CD14-positive monocyte (primary cell): Measurements from ENCODE around the gene MAST4. TPM values are rescaled to one million over a fixed set of nuclear protein-coding genes. Genes with fewer than 3 reads are reported as not detected.

Experiments used
- DNase-seq, 3 donors: peaks; one replicate each; pipeline ENCODE4 v3.0.0-alpha.2; 2011 to 2022
- H2AFZ ChIP-seq: 2 replicates; pipeline ENCODE4 v1.6.0; 2012; ENCODE audit warnings: mild to moderate bottlenecking, low read depth, low read length, inconsistent platforms; ENCODE audit not compliant: insufficient read depth, poor library complexity, severe bottlenecking
- H3K27ac ChIP-seq, 2 donors: 1 replicate in 1 of 2; 2 replicates in 1 of 2; pipeline ENCODE4 v1.5.1; 2012 to 2013; ENCODE audit warnings: low read length in 2 of 2, control low read depth in 1 of 2, inconsistent platforms in 1 of 2, low read depth in 1 of 2, mild to moderate bottlenecking in 1 of 2
- H3K27me3 ChIP-seq, 2 donors: one replicate each; pipeline versions ENCODE4 v1.6.0 to v1.6.1; 2011 to 2013; ENCODE audit warnings: low read length in 2 of 2; ENCODE audit not compliant: control insufficient read depth in 2 of 2, insufficient read depth in 2 of 2
- H3K36me3 ChIP-seq, 2 donors: replicated peaks in 1 of 2; 1 replicate in 1 of 2; 2 replicates in 1 of 2; pipeline versions ENCODE4 v1.5.1 to v1.6.1; 2012 to 2013; ENCODE audit warnings: low read length in 2 of 2, control low read depth in 1 of 2, inconsistent platforms in 1 of 2, mild to moderate bottlenecking in 1 of 2; ENCODE audit not compliant: insufficient read depth in 2 of 2, control insufficient read depth in 1 of 2
- H3K4me1 ChIP-seq, 2 donors: 1 replicate in 1 of 2; 2 replicates in 1 of 2; pipeline versions ENCODE4 v1.5.1 to v1.6.1; 2012 to 2013; ENCODE audit warnings: low read length in 2 of 2, control low read depth in 1 of 2, inconsistent platforms in 1 of 2, mild to moderate bottlenecking in 1 of 2, moderate library complexity in 1 of 2; ENCODE audit not compliant: insufficient read depth in 2 of 2, control insufficient read depth in 1 of 2
- H3K4me2 ChIP-seq: replicated peaks from 2 replicates; pipeline ENCODE3; 2012; ENCODE audit warnings: low read length, moderate library complexity, mild to moderate bottlenecking; ENCODE audit not compliant: poor library complexity, severe bottlenecking; ENCODE audit errors: extremely low read depth
- H3K4me3 ChIP-seq, 3 experiments: fragments of 200-600 bp in 1 of 3; sonication (generic) in 1 of 3; replicated peaks in 1 of 3; 1 replicate in 2 of 3; 2 replicates in 1 of 3; pipeline ENCODE4 v1.5.1; 2011 to 2013; ENCODE audit warnings: low read length in 3 of 3, mild to moderate bottlenecking in 3 of 3, control low read depth in 2 of 3, low read depth in 2 of 3, inconsistent platforms in 1 of 3, moderate library complexity in 1 of 3
- H3K79me2 ChIP-seq: 2 replicates; pipeline ENCODE4 v1.6.0; 2012; ENCODE audit warnings: mild to moderate bottlenecking, control low read depth, inconsistent platforms, low read length, moderate library complexity; ENCODE audit not compliant: insufficient read depth
- H3K9ac ChIP-seq: 2 replicates; pipeline ENCODE4 v1.6.0; 2017; ENCODE audit warnings: low read length, mild to moderate bottlenecking; ENCODE audit not compliant: insufficient read depth, poor library complexity, severe bottlenecking
- H3K9me3 ChIP-seq, 2 donors: replicated peaks in 1 of 2; 1 replicate in 1 of 2; 2 replicates in 1 of 2; pipeline versions ENCODE4 v1.5.1 to v1.6.1; 2012 to 2013; ENCODE audit warnings: low read length in 2 of 2, control low read depth in 1 of 2; ENCODE audit not compliant: control insufficient read depth in 1 of 2, insufficient read depth in 1 of 2
- H4K20me1 ChIP-seq: 2 replicates; pipeline ENCODE4 v1.6.0; 2012; ENCODE audit warnings: mild to moderate bottlenecking, low read length, control low read depth, moderate library complexity; ENCODE audit not compliant: insufficient read depth
- H3K27ac Mint-ChIP-seq, 7 donors: one replicate each; pipeline ENCODE4 v1.8.0; 2020; ENCODE audit warnings: mild to moderate bottlenecking in 7 of 7, mixed read lengths in 7 of 7, moderate library complexity in 6 of 7, inconsistent platforms in 2 of 7
- H3K27me3 Mint-ChIP-seq, 3 donors: one replicate each; pipeline ENCODE4 v1.8.0; 2021 to 2022; ENCODE audit warnings: low read depth in 3 of 3, mild to moderate bottlenecking in 3 of 3, mixed read lengths in 3 of 3, moderate library complexity in 3 of 3, inconsistent platforms in 1 of 3
- H3K36me3 Mint-ChIP-seq, 2 donors: one replicate each; pipeline ENCODE4 v1.8.0; 2020; ENCODE audit warnings: mixed read lengths in 2 of 2, inconsistent platforms in 1 of 2, mild to moderate bottlenecking in 1 of 2
- H3K4me1 Mint-ChIP-seq: one replicate; pipeline ENCODE4 v1.8.0; 2020; ENCODE audit warnings: mild to moderate bottlenecking, mixed read lengths
- H3K4me3 Mint-ChIP-seq, 2 donors: one replicate each; pipeline ENCODE4 v1.8.0; 2020; ENCODE audit warnings: mild to moderate bottlenecking in 2 of 2, mixed read lengths in 2 of 2, moderate library complexity in 1 of 2
- H3K9me3 Mint-ChIP-seq, 7 donors: one replicate each; pipeline ENCODE4 v1.8.0; 2020 to 2022; ENCODE audit warnings: mixed read lengths in 7 of 7, mild to moderate bottlenecking in 6 of 7, moderate library complexity in 6 of 7, inconsistent platforms in 2 of 7
- CTCF ChIP-seq: fragments of 200-600 bp; IDR thresholded peaks from one replicate; pipeline ENCODE4 v1.8.0; 2022; ENCODE audit warnings: antibody characterized with exemption, mild to moderate bottlenecking
- WGBS: methylation state at CpG from one replicate; pipeline ENCODE4 v1.1.5; 2013; ENCODE audit warnings: missing lambda C conversion rate; ENCODE audit not compliant: insufficient coverage; 5-methylcytosine and 5-hydroxymethylcytosine counted together
- intact Hi-C, 2 donors: fragments of 100-400 bp; cut with micrococcal nuclease; formaldehyde crosslinking; loops; one replicate each; pipeline versions ENCODE4 v1.15.0 to v1.15.1; 2023
- polyA plus RNA-seq, 3 donors: library from polyadenylated mRNA; depleted of rRNA in 1 of 3; unstranded in 2 of 3; stranded (reverse) in 1 of 3; fragments of 300-500 nt in 2 of 3; fragments of >200 nt in 1 of 3; fragmentation: Illumina TruSeq in 2 of 3; gene quantifications; 1 replicate in 2 of 3; 2 replicates in 1 of 3; pipeline ENCODE4 v1.2.3, GENCODE V29; 2012 to 2021

Gene MAST4
- polyA plus RNA-seq, 3 donors: 0.03 to 0.24 TPM; not detected in 1

DNA sequence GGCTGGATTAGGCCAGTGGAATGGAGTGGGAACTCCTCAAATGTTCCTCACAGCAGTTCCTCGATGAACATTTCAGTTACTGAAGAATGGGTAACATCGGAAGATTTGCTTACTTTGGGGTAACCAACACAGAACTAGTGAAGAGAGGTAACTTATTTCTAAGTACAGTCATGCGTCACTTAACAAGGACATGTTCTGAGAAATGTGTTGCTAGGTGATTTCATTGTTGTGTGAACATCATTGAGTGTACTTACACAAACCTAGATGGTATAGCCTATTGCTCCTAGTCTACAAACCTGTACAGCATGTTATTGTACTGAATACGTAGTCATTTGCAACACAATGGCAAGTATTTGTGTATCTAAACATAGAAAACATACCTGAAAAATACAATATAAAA, 228.3 kb downstream of the MAST4 start:
- Histone ChIP-seq H3K27me3 (peaks cover 4 to 27% of the 10 kb centered on the region in 2 donors), H2AFZ (no peak overlapping the region), H4K20me1 (no peaks in the 10 kb centered on the region), H3K4me1 (peaks cover 12 to 14% of the 10 kb centered on the region in 2 donors), H3K36me3 (no peaks in the 10 kb centered on the region), H3K4me2 (no peak overlapping the region), H3K4me3 (no peak overlapping the region), H3K79me2 (no peaks in the 10 kb centered on the region), H3K27ac (no peak overlapping the region), H3K9ac (no peak overlapping the region), H3K9me3 (no peaks in the 10 kb centered on the region)
- H3K9me3 Mint-ChIP-seq: no peaks in the 10 kb centered on the region
- intact Hi-C loops: no loop called here
- no peaks in the 10 kb centered on the region for H3K36me3 Mint-ChIP-seq
- no CpG with 5 or more reads among the region's 4 CpGs for WGBS
- H3K4me3 Mint-ChIP-seq: no peak overlapping the region
- H3K27me3 Mint-ChIP-seq: peaks cover 21 to 34% (median 25%) of the 10 kb centered on the region in 3 donors
- no peak for DNase-seq
- TF ChIP-seq CTCF: no peak
- peaks cover 19% of the 10 kb centered on the region for H3K4me1 Mint-ChIP-seq
- no peak overlapping the region for H3K27ac Mint-ChIP-seq

GRCh38 chr5:66826263-66826662, 230.1 kb downstream of the MAST4 start:
- Histone ChIP-seq H3K4me2 (no peak overlapping the region), H3K27me3 (peaks cover 4 to 27% of the 10 kb centered on the region in 2 donors), H3K79me2 (no peaks in the 10 kb centered on the region), H3K4me1 (peaks cover 12 to 16% of the 10 kb centered on the region in 2 donors), H2AFZ (no peak overlapping the region), H4K20me1 (no peaks in the 10 kb centered on the region), H3K36me3 (no peaks in the 10 kb centered on the region), H3K9ac (no peak overlapping the region), H3K9me3 (no peaks in the 10 kb centered on the region), H3K27ac (no peak overlapping the region), H3K4me3 (no peak overlapping the region)
- TF ChIP-seq CTCF: no peak
- H3K4me3 Mint-ChIP-seq: no peak overlapping the region
- intact Hi-C loops: no loop called here
- DNase-seq: no peak
- WGBS: 83% methylated on average over 5 of the region's 7 CpGs
- H3K4me1 Mint-ChIP-seq: peaks cover 26% of the 10 kb centered on the region
- no peak overlapping the region for H3K27ac Mint-ChIP-seq
- H3K9me3 Mint-ChIP-seq: no peaks in the 10 kb centered on the region
- H3K27me3 Mint-ChIP-seq: peaks cover 22 to 35% (median 24%) of the 10 kb centered on the region in 3 donors
- no peaks in the 10 kb centered on the region for H3K36me3 Mint-ChIP-seq
